Testis (tissue), 2 donors: ENCODE measurements around the gene SLC44A5.

Experiments used
- POLR2A ChIP-seq: fragments of 450-650 bp; IDR thresholded peaks from one replicate; pipeline ENCODE4 v1.6.1; 2017; ENCODE audit warnings: antibody characterized with exemption, mild to moderate bottlenecking, moderate library complexity
- TF ChIP-seq, protein P1 (sequence below), 3 experiments: fragments of 450-650 bp in 2 of 3; fragments of 200-600 bp in 1 of 3; sonication (generic) in 1 of 3; IDR thresholded peaks; one replicate each; pipeline ENCODE4 v1.5.1; 2016 to 2019; ENCODE audit warnings: antibody characterized with exemption in 3 of 3, mild to moderate bottlenecking in 2 of 3, moderate library complexity in 1 of 3

DNA sequence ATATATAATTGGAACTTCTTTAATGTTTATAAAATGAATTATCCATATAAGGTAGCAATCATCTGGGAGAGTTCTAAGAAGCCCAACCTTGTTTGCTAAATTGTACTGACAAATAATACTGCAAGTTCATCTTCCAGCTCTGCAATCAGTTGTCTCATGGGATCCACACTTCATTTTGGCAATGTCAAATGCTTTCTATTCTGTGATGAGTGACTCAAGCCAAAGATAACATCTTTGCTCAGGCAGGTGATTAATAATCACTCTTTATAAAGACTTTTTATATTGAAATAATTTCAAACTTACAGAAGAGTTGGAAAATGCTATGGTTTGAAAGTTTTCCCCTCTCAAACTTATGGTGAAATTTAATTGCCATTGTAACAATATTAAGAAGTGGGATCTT lies 67.2 kb downstream of the SLC44A5 start:
- TF ChIP-seq, protein P1, sequence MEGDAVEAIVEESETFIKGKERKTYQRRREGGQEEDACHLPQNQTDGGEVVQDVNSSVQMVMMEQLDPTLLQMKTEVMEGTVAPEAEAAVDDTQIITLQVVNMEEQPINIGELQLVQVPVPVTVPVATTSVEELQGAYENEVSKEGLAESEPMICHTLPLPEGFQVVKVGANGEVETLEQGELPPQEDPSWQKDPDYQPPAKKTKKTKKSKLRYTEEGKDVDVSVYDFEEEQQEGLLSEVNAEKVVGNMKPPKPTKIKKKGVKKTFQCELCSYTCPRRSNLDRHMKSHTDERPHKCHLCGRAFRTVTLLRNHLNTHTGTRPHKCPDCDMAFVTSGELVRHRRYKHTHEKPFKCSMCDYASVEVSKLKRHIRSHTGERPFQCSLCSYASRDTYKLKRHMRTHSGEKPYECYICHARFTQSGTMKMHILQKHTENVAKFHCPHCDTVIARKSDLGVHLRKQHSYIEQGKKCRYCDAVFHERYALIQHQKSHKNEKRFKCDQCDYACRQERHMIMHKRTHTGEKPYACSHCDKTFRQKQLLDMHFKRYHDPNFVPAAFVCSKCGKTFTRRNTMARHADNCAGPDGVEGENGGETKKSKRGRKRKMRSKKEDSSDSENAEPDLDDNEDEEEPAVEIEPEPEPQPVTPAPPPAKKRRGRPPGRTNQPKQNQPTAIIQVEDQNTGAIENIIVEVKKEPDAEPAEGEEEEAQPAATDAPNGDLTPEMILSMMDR (IDR thresholded peaks at IDR 0.05) = no peak
- TF ChIP-seq POLR2A = no peak
